GM18873 (cell line): Measurements from ENCODE around the gene PTPRR.
"Not testable (repeated sequence)": the region's sequence is repeated elsewhere in the genome, so short reads cannot be mapped to it uniquely, and the experiment has no call there.

Experiments used
- ATAC-seq: cut with Tn5 transposase; IDR thresholded peaks from one replicate; pipeline ENCODE4 v1.9.1; 2021; ENCODE audit warnings: mild to moderate bottlenecking, moderate library complexity, moderate number of reproducible peaks; ENCODE audit not compliant: unreplicated experiment, low FRiP score

Gene PTPRR

DNA sequence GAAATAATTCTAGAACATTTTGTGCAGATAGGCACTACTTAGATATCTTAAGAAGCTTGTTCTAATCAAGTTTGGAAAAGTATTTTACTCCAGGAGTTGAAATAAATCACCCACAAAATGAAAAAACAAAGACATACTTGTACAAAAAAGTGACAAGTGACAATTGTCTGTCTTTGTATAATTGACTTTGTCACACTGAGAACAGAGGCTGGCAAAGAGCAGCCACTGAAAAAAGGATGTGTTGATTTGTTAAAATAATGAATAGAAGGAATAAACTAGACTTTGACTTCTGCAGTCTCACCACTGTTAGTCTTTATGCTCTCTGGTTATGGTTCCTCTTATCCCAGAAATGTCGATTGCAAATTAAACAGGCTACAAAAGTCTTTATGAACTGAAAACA lies 77.6 kb downstream of the PTPRR start:
- ATAC-seq: no peak

DNA sequence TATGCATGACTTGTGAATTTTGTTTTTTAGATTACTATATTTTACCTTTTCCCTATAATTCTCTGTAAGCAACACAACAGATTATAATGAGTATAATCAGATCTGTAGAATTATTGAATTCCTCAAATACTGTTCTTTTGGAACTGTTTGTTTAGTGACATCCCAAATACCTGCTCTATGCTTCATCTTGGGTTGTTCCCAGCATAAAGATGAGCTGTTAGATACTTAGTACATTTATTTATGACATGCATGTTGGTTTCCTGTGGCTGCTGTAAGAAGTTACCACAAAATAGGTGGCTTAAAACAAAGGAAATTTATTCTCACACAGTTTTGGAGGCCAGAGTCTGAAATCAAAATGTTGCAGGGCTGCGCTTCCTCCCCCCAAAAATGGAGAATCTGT lies 78.4 kb downstream of the PTPRR start:
- no peak for ATAC-seq

DNA sequence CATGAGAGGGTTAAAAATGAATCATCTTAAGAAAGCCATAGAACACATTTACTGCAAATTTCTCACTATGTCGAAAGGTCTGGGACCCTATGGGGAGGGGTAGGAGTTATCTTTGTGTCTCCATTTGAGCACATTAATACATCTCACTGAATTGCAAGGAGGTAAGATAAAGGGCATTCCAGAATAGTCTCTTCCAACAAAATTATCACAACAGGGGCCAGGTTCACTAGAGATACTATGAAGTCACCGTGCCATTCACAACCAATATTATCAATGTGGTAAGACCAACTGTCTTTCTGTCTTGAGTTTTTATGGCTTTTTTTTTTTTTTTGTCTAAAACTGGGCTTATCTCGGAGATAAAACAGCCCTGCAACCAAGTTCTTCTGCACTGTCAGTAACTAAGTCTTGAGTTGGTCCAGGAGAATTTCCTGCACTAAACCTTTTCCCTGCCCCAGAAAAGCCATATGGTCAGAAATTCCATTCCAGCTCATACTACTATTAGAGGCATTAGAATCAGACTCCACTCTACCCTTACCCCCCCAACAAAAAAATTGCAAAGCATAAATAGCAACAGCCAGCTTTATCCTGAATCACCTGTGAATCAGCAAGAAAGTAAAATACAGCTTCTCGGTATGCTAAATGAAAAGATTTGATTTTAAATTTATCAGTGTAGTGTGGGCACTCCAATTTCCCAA lies 79.7 kb downstream of the PTPRR start:
- no peak for ATAC-seq

DNA sequence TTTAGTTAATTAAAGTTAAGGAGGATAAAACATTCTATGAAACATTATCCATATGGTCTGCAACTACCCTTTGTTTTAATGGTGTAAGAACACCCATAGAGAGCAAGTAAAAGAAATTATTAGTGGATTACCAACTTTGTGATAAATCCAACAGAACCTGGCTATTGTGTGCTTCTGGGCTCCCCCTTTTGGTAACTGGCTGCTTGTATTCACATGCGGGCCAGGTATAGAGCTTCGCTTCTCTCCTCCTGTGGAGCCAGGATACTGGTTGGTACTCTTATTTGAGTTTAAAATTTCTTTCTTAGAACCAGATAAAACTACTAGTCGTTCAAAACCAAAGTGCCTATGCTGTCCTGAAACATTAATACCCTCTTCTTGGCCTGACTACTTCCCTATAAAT lies 81.0 kb downstream of the PTPRR start:
- no peak for ATAC-seq

DNA sequence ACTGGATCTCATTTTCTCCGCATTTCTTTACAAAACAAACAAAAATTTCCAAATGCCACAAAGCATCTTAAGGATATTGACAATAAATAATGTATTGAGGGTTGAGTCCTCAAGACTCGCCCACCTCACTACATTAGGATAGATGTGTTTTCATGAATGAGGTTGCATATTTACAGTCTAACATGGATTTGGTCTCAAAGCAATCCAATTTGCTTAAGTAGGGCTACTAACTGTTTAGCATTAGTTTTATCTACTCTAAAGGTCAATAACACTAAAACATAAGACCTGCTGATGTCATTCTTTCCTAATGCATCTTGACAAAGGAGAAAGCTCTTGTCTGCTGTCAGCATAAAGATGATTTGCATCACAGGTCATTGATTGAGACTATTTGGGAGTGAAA lies 82.4 kb downstream of the PTPRR start:
- no peak for ATAC-seq

DNA sequence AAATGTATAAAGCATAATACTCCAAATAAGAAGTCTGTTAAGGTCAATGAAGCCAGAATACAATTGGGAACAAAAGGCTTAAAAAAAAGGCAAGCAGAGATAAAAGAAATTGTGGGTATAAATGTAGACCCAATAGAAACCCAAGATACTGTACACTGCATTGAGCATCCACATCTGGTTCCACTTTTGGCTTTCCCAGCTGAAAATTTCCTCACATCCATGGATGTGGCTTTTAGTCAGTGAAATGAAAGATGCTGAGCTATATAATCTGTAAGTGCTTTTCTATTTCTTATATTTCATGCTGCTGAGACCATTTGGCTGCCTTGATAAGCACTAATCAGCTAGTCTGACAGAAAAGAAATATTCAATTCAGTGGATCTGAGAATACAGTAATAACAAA lies 83.5 kb downstream of the PTPRR start:
- no peak for ATAC-seq

DNA sequence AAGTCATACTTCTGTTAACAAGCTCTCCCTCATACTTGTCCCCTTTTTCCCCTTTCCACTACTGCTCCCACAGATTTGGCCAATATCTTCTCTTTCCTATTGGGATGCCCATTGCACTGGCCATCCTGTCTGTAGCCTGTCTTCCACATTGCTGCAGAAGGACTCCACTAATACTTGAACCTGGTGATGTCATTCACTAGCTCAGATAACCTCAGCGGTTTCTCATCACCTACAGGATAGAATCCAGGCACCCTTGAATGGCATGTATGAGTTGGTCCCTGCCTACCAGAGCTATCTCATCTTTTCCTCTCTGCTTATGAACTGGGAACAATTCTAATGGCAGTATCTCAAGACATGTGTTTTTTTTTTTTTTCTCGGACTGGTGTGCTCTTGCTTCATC lies 84.6 kb downstream of the PTPRR start:
- ATAC-seq: no peak

DNA sequence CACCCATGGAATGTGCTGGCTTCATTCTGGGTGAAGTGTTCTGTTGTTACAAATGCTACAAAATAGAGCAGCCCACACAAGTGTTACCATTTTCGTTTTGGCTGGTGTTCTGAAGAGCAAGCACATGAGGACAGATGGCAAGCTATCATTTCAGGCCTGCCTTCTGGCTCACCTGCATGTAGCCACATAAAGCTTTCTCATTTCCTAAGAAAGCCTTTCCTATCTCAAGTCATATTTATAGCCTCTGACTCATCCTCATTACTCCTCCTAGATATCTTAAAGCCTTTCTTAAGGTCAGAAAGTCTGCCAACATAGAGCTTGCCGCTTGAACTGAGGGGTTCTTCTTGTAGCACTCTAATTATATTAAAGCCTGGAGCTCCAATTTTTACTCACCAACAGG lies 89.0 kb downstream of the PTPRR start:
- ATAC-seq: no peak

DNA sequence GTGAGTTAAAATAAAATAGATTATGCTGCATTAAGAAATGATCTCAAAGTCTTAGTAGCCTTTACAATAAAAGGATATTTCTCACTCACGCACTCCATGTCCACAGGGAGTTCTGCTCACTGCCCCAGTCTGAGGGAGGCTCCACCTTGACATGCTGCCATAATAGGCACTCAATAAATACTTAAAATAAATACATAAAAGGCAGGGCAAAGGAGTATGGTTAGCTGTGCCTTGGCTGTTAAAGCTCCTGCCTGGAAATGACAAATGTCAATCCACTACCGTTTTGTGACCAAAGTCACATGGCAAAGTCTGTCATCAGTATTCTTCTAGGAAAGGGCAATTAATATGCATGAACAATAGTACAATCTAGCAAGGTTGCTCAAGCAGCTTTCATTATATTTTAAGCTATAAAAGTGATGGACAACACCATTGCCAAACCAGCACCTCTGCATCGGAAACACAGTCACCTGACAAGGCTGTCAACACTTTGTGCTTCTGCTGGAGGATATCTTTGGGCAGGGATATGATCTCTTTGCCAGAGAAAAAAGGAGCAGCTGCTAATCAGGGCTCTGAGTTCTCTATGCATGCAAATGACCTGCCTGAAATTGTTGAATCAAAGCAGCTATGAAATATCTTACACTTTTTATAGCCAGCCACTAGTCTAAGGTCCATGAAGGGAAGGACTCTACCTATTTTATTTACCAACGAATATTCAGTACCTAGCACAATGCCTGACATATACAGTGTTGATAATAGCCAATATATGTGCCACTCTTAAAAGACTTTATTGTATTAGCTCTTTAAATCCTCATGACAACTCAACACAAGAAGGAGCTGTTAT lies 90.1 kb downstream of the PTPRR start:
- no peak for ATAC-seq

DNA sequence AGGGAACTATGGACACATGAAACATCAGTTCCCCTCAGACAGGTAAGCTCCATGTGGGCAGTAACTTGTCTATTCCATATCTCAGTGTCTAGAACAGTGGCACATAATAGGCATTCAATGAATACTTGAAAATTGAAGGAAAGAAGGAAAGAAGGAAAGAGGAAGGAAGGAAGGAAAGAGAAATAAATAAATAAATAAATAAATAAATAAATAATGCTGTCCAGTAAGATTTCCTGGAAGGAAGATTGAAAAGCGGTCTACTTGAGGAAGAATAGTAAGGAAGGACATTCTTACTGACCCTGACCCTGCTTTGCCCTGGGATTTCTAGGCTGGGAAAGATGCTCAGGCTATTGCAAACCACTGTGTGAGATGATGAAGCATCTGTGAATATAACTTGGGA lies 91.5 kb downstream of the PTPRR start:
- no peak for ATAC-seq

DNA sequence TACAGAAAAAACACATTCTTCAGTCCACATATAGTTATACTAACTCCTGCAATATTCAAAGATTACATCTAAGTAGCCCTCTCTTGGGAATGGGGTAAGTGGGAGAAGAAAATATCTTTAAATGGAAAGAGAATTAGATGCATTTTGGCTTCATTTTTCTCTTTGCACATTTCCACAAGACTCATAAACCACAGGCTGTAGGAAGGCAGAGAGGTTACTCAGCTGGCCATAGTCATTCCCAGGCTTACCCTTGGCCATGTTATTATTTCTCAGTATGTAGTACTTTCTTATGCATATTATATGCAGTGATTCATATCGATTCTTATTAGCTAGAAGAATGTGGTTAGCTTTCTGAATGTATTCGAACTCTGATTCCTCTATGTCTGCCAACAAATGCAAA lies 92.2 kb downstream of the PTPRR start:
- ATAC-seq: no peak

DNA sequence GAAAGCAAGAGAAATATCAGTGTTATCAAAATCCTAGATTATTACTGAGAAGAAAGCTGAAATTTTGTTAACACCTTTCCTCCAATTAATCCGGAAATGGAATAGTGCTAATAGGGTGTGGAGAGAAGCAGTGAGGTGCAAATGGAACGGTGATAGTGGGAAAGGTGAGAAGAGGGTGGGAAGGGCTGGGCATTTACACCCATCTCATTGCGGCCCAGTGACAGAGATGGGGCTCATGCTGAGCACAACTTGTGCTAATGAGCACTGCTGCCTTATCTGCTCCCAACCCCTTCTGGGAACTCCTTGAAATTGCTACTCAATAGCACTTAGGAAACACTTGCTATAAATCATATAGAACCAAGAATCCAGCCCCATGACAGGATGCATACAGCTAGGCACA lies 94.4 kb downstream of the PTPRR start:
- ATAC-seq: no peak

DNA sequence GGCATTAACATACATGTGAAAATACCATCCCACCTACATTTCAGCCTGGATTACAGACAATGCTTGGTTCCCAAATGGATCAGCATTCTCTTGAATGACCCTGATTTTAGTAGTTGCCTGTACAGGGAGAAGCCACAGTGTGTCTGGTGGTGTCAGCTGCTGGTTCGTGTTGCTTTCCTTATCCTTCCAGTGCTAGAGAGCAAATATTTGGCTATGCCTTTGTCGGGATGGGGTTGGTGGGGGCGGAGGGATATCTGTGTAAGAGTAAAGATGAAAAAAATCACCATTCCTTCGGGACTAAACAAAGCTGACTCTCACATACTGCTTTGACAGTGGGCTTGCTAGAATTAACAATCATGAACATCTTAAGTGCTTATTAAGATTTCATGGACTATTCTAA lies 96.0 kb downstream of the PTPRR start:
- no peak for ATAC-seq

DNA sequence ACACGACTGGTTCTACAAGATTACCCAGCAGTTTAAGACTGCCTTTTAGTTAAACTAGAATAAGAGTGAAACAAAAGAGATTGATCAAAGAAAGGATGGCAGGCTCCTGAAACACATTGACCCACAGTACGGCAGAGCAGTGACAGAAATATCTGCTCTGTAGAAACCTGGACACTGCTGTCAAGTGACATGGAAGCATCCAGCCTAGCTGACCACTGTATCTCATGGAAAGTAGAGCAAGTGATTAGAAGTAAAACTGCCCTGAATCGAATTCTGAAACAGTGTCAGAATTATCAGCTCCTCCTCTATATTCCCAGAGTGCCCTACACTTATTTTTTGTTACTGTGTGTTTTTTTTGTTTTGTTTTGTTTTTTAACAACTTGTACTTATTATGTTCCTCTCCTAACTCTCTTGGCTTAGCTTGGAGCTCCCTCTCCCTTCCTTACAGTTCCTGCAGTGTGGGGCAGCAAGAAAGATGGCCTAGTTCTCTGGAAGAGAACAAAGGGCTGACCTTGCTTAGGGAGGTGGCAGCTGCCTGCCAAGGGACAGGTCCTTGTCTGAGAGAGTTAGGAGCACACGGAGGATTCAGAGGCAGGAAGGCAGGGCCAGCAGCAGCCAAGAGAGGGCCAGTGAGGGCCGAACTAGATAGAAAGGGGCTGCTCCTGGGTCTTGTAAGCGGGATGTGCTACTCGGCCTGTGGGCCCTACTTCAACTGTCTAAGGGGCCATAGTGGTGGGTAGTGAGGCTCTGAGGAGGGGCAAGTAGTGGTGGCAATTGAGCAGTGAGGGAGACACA lies 97.2 kb downstream of the PTPRR start:
- no peak for ATAC-seq

DNA sequence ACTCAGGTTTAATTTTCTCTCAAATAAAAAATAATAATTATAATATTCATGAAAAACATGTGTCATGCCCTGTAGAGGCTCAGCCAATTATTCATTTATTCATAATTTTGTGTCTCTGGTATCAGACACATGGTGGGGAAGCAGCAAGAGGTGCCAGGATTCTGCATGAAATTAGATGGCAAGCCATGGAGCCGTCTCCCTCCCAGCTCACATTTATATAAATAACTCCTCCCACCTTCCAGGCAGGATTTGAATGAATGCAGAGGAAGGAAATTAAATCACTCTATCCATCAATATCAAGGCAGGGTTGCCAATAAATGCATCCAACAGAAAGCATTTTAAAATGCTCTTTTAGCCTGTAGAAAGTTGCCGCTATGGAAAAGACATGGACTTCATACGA lies 98.1 kb downstream of the PTPRR start:
- no peak for ATAC-seq

DNA sequence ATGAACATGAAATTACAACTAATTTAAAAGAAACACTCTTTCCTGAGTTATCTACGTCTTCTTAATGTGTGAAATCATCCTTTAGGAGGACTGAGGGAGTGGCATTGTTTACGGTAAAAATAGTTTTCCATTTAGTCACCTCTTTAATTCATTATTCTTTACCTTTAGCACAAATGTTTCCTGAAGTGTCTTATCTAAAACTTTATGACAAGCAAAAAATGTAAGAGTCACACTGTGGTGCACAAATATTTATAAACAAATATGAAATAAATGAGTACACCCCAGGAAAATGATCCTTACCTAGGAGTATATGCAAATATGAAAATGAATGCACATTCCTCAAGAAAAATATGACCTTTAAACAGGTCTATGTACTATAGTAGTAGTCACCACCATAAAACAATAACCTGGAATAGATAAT lies 104.6 kb downstream of the PTPRR start:
- ATAC-seq: no peak

DNA sequence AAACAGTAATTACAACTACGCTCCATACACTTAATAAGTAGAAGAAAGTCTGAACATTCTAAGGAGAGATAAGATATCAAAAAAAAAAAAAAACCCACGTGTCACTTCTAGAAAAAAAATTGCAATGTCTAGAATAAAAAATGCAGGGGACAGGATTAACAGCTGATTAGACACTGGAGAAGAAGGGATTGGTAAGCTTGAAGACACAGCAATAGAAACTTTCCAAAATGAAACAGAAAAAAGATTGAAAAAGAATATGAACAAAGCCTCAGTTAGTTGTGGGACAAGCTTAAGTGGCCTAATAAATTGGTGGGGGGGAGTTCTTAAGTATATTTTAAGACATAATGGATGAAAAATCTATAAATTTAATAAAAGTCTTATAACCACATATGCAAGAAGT lies 105.5 kb downstream of the PTPRR start:
- ATAC-seq: no peak

DNA sequence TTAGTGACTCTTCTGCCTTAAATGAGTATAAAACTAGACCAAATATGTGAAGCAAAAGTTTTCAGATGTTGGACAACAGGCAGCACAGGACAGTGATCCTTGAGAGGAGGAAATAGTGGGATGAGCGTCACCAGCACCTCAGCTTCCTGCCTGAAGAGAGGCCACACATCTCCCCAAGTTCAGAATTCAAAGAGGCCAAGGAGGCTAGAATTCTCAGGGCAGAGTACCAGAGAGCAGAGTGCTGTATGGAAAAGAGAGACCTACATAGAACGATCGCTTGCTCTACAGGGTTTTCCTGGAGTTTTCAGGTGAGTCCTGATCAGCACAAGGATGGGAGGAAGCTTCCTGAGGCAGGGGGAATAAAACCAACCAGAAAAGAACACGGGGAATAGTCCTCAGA lies 107.0 kb downstream of the PTPRR start:
- ATAC-seq: no peak

DNA sequence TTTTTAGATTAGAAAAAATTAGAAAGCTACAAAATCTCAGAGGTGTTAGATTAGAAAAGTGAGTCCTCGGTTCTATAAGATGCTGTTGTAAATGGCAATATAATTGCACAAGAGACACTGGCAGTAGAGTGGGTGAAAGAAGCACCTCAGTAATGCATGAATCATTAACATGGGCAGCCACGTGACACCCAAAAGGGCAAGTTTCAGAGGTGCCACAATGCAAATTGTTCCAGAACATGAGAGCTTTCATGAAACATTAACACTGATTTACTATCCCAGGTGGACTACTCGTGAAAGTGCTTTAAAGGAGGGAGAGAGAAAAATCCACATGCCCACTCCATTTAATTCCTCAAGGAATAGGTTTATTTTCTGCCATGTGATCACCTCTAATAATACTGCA lies 108.4 kb downstream of the PTPRR start:
- peak; percentile 89 for ATAC-seq

DNA sequence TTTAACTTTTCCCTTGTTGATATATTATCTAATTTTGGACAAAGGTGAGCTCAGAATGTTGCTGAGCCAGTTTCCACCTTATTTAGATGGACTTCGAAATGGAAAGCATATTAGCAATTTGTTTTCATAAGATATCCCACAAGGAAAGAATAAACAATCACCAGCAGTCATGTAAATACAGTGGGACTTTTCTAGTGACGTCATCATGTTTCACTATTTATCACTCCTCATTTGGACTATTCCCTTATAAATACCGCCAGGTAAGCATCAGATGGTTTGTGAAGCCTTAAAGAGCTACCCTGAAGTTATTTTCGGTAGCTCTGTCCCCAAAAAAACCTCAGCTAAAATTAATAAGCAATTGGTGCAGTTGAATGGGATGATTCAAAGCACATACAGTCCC lies 110.7 kb downstream of the PTPRR start:
- no peak for ATAC-seq

DNA sequence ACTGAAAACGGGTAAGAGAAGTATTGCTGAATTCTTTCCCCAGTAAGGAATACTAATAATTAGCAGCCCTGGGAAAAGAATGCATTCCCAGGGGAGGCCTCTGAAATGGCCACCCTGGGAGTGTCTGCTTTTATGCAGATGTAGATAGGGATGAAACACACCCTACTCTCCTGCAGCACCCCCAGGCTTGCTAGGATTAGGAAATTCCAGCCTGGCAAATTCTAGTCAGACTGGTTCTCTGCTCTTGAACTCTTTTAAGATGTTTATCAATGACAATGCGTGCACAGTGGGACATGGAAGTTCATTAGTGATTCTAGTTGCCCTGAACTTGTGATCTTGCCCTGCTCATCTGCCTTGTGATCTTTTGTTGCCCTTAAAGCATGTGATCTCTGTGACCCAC lies 112.5 kb downstream of the PTPRR start:
- not testable (repeated sequence) for ATAC-seq
